GM18502 (cell line): Measurements from ENCODE around the gene RXRB.
"Not testable (repeated sequence)": the region's sequence is repeated elsewhere in the genome, so short reads cannot be mapped to it uniquely, and the experiment has no call there.

ENCODE experiments used
- ATAC-seq: cut with Tn5 transposase; IDR thresholded peaks from one replicate; pipeline ENCODE4 v1.9.1; 2021; ENCODE audit warnings: mild to moderate bottlenecking; ENCODE audit not compliant: unreplicated experiment, poor library complexity

RXRB gene

DNA sequence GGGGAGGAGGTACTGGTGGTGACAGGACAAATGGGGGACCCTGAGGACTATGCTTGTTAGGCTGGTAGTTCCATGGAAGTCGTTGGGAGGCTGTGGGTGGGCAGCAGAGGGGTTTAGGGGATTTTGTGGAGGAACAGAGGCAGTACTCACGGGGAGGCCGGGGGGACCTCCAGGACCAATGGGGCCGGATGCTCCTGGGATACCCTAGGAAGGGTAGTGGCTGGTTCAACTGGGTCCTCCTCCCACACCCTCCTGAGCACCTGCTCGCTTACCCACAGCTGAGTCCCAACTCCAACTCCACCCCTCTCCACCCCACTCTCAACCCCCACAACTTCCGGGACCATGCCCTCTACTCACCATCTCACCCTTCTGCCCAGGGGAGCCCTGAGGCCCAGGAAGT is 34.1 kb downstream of the RXRB start:
- ATAC-seq: no peak

DNA sequence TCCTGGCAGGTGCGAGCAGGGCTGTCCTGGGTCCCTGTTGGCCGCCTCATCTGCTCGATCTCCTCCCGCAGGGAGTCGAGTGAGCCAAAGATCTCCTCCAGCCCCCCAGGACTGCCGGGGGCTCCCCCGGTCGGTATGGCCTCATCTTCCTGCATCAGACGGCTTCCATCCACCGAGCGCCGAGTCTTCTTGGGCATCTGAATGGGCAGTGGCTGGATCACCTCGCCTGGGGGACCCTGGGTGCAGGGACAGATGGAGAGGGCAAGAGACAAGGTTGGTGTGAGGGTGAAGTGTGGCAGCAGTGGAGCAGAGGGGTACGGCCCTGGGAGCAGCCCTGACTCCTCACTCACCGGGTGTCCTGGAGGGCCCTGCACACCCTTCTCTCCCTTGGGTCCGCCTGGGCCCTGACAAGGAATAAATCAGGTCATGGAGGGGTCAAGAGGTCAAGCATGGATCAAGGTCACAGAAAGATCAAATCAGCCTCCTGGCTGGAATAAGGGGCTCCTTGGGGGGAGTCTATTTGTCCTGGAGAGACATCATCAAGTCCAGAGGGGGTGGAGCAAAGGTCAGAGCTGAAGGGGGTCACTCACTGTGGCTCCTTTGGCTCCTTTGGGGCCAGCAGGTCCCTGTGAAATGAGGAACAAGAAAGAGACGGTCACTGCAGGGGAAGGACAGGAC is 34.7 kb downstream of the RXRB start:
- no peak for ATAC-seq

DNA sequence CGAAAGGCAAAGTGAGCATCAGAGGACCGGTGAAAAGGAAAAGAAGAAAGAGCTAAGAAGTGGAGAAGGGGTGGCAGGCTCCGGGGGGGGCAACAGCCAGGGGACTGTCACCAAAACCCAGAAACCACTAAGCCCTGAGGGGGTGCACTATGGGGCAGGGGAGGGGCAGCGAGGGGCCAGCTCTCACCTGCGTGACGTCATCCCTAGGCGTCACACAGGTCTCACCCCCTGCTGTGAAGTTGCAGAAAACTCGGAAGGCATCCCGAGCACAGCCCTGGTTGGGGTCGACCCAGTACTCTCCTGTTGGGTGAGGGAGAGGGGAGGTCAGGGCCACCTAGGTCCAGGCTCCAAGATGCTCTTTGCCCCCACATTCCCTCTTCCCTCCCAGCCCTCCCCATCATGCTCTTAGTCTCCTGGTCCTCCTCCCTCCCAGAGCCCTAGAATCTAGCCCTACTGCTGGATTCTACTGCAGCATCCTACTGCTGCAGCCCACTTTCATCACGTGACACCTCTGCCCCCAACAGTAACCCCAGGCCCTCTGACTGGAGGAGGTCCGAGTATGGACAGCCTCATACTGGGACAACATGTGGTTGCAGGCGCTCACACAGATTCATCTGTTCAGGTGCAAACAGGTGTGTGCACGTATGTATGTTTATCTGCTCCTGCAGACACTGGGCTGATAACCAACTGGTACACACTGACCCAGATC is 35.6 kb downstream of the RXRB start:
- no peak for ATAC-seq

DNA sequence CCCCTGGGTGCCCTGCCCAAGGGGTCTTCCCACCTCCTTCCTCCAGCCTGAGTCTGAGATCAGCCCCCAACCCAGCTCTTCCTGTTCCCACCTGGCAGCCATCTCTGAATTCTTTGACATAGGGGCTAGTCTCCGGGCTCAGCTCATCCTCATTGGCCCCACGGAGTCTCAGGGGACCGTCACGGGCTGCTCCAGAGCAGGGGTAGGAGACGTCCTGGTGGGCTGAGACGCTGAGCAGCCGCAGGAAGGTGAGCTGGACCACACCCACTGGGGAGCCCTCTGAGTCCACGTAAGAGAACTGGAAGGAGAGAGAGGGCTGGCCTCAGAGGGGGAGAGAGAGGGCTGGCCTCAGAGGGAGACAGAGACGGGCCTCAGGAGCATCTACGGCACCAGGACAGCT is 36.3 kb downstream of the RXRB start:
- no peak for ATAC-seq

DNA sequence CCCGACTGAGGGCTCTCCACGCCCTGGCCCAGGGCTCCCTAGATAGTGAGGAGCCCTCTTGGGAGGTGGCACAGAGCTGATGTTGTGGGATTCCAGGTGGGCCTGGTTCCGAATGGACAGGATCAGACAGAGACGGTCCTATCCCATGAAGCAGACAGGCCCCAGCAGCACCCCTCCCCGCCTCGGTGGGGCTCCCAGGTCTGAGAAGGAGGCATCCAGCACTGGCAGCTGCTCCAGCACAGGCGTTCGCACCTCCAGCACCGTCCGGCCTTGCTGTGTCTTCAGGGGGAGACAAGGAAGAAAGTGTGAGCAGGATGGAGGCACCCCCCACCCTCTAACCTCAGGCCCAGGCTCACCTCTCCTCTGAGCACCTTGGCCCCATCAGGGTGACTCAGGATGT is 36.9 kb downstream of the RXRB start:
- no peak for ATAC-seq

DNA sequence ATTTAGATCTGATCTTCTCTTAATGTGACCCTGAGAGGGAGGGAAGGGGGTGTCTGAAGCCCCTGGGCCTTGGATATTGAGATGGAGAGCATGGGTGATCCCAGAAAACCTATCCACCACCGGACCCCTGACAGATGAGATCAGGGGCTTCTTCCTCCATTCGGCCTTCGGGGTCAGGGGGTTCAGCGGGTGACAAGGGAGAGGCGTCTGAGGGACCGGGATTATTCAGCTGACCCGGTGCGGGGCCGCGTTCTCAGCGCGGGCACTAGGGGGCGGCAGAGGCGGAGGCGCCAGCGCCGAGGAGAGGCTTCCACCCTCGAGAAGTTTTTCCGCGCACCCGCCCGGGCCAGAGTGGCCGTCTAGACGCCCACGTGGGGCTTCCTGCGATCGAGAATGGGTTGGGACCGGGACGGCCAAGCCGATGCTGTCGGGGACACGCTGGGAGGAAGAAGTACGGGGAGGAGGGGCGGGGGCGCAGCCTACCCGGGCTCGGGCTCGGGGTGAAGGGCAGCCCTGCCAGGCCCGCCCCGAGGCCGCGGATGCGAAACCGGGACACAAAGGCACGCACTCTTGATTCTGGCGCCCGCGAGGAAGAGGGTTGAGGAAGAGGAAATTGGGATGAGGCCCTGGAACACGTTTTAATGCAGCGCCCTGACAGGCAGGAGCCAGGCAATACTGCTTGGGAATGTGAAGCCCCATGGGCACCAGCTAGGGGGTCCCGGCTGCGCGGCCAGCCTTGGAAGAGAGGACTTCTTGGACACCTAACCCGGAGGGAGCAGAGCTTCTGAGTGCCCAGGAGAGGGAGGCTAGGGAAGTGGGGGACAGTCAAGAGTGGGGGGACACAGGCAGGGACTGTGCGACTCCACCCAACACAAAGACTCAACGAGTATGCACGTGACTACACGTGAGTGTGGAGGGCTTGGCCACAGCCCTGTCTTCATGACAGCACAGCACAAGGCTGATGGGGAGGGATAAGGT is 38.8 kb downstream of the RXRB start:
- ATAC-seq: no peak

DNA sequence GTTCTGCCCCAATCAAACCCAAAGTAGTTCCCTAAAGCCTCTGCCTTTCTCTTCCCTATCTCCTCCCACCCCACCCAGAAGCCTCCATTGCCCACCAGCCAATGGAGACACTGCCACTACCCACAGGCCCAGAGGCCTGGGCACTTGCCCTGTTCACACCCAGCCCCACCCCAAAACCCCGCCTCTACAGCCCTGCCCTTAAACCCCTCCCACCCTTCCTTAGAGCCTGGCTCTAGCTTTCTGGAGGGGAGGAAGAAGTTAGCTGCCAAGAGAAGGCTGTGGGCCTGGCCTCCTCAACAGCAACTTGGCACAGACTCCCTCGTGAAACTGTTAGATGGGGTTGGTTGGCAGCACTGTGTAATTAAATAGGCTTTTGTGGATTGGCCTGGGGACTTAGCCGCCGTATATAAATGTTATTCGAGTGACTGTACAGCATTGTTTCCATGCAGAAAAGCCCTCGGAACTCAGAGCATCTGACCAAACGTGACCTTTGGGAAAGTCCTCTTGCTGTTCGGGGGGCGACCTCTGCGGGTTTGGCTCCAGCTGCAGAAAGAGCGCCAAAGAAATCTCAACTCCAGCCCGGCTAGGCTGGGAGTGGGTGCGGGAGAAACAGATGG is 39.6 kb downstream of the RXRB start:
- no peak for ATAC-seq

DNA sequence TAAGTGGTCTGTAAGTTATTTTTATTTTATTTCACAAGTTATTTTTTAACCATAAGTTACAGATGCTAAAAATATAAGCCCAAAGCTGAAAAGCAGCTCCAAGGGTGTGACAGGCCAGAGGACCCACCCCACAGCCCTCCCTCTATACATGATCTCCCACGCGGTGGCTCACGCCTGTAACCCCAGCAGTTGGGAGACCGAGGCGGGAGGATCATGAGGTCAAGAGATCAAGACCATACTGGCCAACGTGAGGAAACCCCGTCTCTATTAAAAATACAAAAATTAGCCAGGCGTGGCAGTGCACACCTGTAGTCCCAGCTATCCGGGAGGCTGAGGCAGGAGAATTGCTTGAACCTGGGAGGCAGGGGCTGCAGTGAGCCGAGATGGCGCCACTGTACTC is 40.4 kb downstream of the RXRB start:
- no peak for ATAC-seq

DNA sequence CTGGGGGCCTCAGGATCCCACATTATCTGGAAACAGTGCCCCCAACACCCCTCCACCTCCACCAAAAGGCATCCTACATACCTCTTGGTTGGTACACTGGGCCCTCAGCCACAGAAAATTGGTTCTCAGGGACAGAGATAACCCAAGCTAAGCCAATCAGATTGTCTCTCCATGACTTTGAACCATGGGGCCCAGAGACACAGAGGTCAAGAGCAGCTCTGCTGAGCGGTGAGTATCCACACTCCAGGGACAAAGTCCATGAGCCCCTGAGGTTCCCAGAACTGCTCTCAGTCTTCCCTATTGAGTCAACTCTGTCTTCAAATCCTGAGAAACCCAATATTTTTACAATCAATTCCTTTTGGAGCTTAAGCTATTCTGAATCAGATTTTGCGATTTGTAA is 43.5 kb downstream of the RXRB start:
- no peak for ATAC-seq

DNA sequence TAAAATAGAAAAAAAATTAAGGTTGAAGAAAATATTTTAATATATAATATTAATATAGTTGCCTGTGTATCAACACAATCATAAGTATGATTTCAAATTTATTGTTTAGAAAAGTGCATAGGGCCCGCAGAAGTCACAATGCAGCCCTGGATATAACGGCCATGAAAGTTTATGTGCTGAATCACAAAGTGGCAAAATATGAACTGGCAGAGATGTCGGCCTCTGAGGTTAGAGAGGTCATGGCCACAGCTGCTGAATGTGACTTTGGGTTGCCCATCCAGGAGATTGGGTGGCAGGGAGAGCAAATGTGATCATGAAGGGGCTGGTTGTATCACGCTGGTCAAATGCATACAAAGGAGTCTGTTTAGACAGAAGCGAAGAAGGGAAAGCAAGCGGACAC is 43.9 kb downstream of the RXRB start:
- no peak for ATAC-seq

DNA sequence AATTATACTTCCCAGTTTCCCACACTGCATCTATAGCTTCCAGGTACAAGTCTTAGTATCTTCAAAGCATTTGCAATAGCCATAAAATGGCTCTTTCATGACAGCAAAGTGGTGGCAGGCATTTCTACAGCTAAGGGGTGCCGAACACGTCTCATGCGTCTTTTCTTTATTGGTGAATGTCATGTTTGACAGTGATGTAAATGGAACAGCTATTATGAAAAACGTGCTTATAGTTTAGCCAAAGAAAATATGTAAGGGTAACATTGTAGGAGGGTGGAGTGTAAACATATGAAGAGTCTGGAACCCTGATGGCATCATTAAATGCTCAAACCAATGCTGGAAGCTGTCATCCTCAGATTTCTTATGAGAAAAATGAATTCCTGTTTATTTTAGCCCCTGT is 46.1 kb downstream of the RXRB start:
- ATAC-seq: no peak

DNA sequence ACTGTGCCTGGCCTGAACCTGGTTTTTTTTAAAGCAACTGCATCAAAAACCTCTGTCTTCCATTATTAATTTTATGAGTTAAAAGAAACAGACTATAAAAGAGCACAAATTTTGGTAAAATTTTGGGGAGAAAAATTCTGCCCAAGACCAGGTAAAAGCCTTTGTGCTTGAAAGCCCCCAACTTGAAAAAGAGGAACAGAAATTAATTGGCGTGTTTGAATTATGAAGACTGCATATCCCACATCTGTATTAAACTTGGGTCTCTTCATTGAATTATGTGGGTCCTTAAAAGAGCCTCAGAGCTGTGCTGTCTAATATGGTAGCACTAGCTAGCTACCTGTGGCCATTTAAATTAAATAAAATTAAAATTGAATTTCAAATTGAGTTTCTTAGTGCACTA is 49.4 kb downstream of the RXRB start:
- no peak for ATAC-seq

DNA sequence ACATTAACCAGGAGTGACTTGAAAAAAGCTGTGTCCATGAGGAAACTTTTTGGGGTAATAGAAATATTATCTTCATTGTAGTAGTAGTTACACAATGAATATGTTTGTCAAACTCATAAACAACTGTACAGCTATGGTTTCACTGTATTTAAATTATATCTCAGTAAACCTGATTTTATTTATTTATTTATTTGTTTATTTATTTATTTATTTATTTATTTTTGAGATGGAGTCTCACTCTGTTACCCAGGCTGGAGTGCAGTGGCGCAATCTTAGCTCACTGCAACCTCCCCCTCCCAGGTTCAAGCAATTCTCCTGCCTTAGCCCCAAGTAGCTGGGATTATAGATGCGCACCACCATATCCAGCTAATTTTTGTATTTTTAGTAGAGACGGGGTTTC is 49.9 kb downstream of the RXRB start:
- ATAC-seq: not testable (repeated sequence)

DNA sequence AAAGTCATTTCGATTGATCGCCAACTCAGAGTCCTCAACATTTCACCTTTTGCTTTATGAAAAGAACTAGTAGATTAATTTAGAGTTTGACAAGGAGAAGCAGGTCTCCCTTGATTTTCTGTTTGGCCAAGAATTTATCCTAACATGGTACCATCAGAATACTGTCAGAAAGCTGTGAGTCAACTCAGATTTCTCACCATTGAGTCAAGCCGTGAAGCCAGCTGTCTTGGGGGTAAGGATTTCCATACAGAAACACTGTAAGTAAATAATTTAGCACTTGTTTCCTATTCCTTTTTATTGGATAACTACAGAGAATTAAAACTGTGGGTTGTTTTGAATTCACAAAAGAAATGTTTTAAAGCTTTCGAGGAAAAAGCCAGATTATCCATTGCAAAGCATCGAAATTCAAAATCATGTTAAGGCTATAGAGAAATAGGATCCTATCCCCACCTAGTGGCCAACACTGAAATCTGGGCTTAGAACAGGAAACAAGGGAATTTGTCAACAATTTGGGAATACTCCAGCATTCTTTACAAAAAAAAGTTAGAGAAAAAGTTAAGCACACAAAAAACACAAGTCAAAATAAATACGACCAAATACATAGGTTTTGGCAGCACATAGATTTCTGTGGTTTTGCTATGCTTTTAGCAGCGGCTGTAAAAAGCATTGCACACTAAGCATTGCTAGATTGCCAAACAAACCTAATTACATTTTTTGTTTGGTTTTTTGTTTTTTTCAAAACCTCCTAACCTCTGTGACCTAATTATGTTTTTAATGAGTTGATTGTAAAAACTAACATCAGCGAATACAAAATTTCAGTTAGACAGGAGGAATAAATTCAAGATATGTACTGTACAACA is 52.4 kb downstream of the RXRB start:
- ATAC-seq: no peak

DNA sequence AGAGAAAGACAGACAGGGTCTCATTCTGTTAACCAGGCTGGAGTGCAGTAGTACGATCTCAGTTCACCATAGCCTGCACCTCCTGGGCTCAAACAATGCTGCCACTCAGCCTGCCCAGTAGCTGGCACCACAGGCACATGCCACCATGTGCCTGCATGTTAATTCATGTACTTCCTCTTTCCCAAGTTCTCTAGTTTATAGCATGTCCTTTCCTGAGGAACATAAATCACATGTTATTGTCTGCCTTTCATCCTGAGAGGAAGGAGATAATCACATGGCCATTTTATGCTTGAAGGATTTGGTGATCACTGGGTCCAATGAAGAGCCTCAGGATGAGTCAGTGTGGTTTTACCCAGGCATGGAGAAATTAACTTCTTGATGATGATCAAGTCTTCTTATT is 56.1 kb downstream of the RXRB start:
- no peak for ATAC-seq
